A549 (cell line): ENCODE results near the gene ECI1. TPM values are rescaled to one million over a fixed set of nuclear protein-coding genes. Genes with fewer than 3 reads are reported as not detected.

Experiments used
- ATAC-seq, 2 experiments: fragments of 200-7000 bp in 1 of 2; fragments of >200 bp in 1 of 2; cut with Nextera tagmentation in 1 of 2; cut with Tn5 transposase in 1 of 2; 3 replicates each; pipeline versions ENCODE4 v1.8.0 to v1.9.1; 2018 to 2020; ENCODE audit warnings: mild to moderate bottlenecking in 1 of 2, moderate library complexity in 1 of 2
- CTCF ChIA-PET: fragments of 300-600 bp; sonication (Branson Sonifier 250); formaldehyde crosslinking; extraction: SDS; loops from one replicate; lab custom pipeline; 2021; ENCODE audit warnings: antibody characterized with exemption, inconsistent platforms; lab: Yijun Ruan, JAX
- POLR2A ChIA-PET: fragments of 350-600 bp; formaldehyde crosslinking; extraction: SDS; loops from one replicate; lab custom pipeline; 2021; ENCODE audit warnings: antibody characterized with exemption, inconsistent platforms; lab: Yijun Ruan, JAX
- DNase-seq, 2 experiments: peaks; one replicate each; pipeline versions ENCODE4 v3.0.0 to v3.0.0-alpha.2; 2011 to 2016; ENCODE audit warnings: low read depth in 1 of 2, low spot score in 1 of 2
- FAIRE-seq: peaks from 2 replicates; lab custom pipeline; 2011; peaks lifted over from hg19 to GRCh38; lab: Jason Lieb, UNC
- H3K27ac ChIP-seq, 2 experiments: fragments of >200 bp; sonication (Bioruptor Twin); formaldehyde crosslinking; 3 replicates each; pipeline ENCODE4 v1.5.1; 2016 to 2017
- H3K4me1 ChIP-seq: fragments of >200 bp; sonication (Bioruptor Twin); formaldehyde crosslinking; 3 replicates; pipeline ENCODE4 v1.6.1; 2016
- H3K4me2 ChIP-seq: fragments of >200 bp; sonication (Bioruptor Twin); formaldehyde crosslinking; 3 replicates; pipeline ENCODE4 v1.6.1; 2016
- H3K4me3 ChIP-seq: fragments of >200 bp; sonication (Bioruptor Twin); formaldehyde crosslinking; 3 replicates; pipeline ENCODE4 v1.5.1; 2016
- H3K9me3 ChIP-seq: fragments of >200 bp; sonication (Bioruptor Twin); formaldehyde crosslinking; 3 replicates; pipeline ENCODE4 v1.6.1; 2016
- BHLHE40 ChIP-seq: IDR thresholded peaks from 2 replicates; pipeline ENCODE4 v1.6.1; 2012; ENCODE audit warnings: low read depth, low read length, inconsistent platforms
- CBX8 ChIP-seq: fragments of 200-600 bp; sonication (generic); IDR thresholded peaks from 2 replicates; pipeline ENCODE4 v1.6.1; 2016
- CHD2 ChIP-seq: fragments of 150-350 bp; IDR thresholded peaks from 2 replicates; pipeline ENCODE4 v1.6.1; 2014; ENCODE audit warnings: low read length; ENCODE audit not compliant: partially characterized antibody
- EP300 ChIP-seq, 2 experiments: fragments of >200 bp; sonication (Bioruptor Twin); formaldehyde crosslinking; IDR thresholded peaks; 2 replicates in 1 of 2; 3 replicates in 1 of 2; pipeline ENCODE4 v1.6.1; 2016 to 2017
- HOXB13 ChIP-seq: fragments of 250-450 bp; sonication (Bioruptor Pico); IDR thresholded peaks from 2 replicates; pipeline ENCODE4 v1.5.0; 2020; ENCODE audit warnings: low read depth, mild to moderate bottlenecking, moderate library complexity
- JUNB ChIP-seq: fragments of >200 bp; sonication (Bioruptor Twin); formaldehyde crosslinking; IDR thresholded peaks from 2 replicates; pipeline ENCODE4 v1.6.1; 2016
- KDM5A ChIP-seq: fragments of 200-600 bp; sonication (generic); IDR thresholded peaks from 2 replicates; pipeline ENCODE4 v1.6.1; 2016; ENCODE audit warnings: antibody characterized with exemption, mild to moderate bottlenecking
- MAFK ChIP-seq: fragments of 450-650 bp; IDR thresholded peaks from 2 replicates; pipeline ENCODE4 v1.6.1; 2014; ENCODE audit not compliant: partially characterized antibody
- MYC ChIP-seq: IDR thresholded peaks from 2 replicates; pipeline ENCODE4 v1.6.1; 2012; ENCODE audit warnings: mild to moderate bottlenecking, inconsistent platforms, low read length, improper control_type of control experiment, borderline replicate concordance
- NR3C1 ChIP-seq: fragments of >200 bp; sonication (Bioruptor Twin); formaldehyde crosslinking; IDR thresholded peaks from 3 replicates; pipeline ENCODE4 v1.6.1; 2017
- PHF8 ChIP-seq: fragments of 200-600 bp; sonication (generic); IDR thresholded peaks from 2 replicates; pipeline ENCODE4 v1.6.1; 2016; ENCODE audit warnings: low read depth, mild to moderate bottlenecking, antibody characterized with exemption, moderate library complexity, borderline replicate concordance
- RARB ChIP-seq: fragments of 250-450 bp; sonication (Bioruptor Pico); IDR thresholded peaks from 2 replicates; pipeline ENCODE4 v1.8.0; 2021; ENCODE audit warnings: mild to moderate bottlenecking, moderate library complexity
- RFX5 ChIP-seq: fragments of 450-650 bp; IDR thresholded peaks from 2 replicates; pipeline ENCODE4 v1.7.1; 2014; ENCODE audit warnings: antibody characterized with exemption, mild to moderate bottlenecking, moderate library complexity
- SREBF2 ChIP-seq: fragments of 450-650 bp; IDR thresholded peaks from 2 replicates; pipeline ENCODE4 v1.6.1; 2014; ENCODE audit warnings: mild to moderate bottlenecking, moderate library complexity
- TFCP2L1 ChIP-seq: fragments of 250-450 bp; sonication (Bioruptor Pico); IDR thresholded peaks from 2 replicates; pipeline ENCODE4 v1.5.0; 2021; ENCODE audit warnings: mild to moderate bottlenecking
- ZC3H11A ChIP-seq: fragments of 450-650 bp; IDR thresholded peaks from 2 replicates; pipeline ENCODE4 v1.6.1; 2014; ENCODE audit warnings: antibody characterized with exemption, mild to moderate bottlenecking
- ZFP36 ChIP-seq: fragments of 450-650 bp; IDR thresholded peaks from 2 replicates; pipeline ENCODE4 v1.6.1; 2014; ENCODE audit warnings: borderline replicate concordance; ENCODE audit not compliant: partially characterized antibody
- WGBS: methylation state at CpG from one replicate; pipeline ENCODE4 v1.1.6; 2017; ENCODE audit errors: missing lambda C conversion rate; 5-methylcytosine and 5-hydroxymethylcytosine counted together
- polyA plus RNA-seq, 4 experiments: library from polyadenylated mRNA; depleted of rRNA in 3 of 4; stranded (reverse); fragments of >200 nt; fragmentation: RNase III in 1 of 4; extraction: RNeasy Plus Mini Kit Qiagen cat#74134 plus additional on column Dnase treatment in 1 of 4; gene quantifications; 2 replicates in 3 of 4; 3 replicates in 1 of 4; pipeline ENCODE4 v1.2.3, GENCODE V29; 2011 to 2017
- TF ChIP-seq, protein P1 (sequence below): IDR thresholded peaks from 2 replicates; pipeline ENCODE4 v1.6.1; 2012
- TF ChIP-seq, protein P2 (sequence below): fragments of 150-350 bp; IDR thresholded peaks from 2 replicates; pipeline ENCODE4 v1.6.1; 2014; ENCODE audit warnings: low read depth, mild to moderate bottlenecking, low read length
- TF ChIP-seq, protein P3 (sequence below): IDR thresholded peaks from 2 replicates; pipeline ENCODE4 v1.6.1; 2012
- TF ChIP-seq, protein P4 (sequence below): fragments of 250-450 bp; sonication (Bioruptor Pico); IDR thresholded peaks from 2 replicates; pipeline ENCODE4 v1.5.0; 2021; ENCODE audit warnings: mild to moderate bottlenecking, moderate library complexity, borderline replicate concordance
- TF ChIP-seq, protein P5 (sequence below): fragments of 250-450 bp; sonication (Bioruptor Pico); IDR thresholded peaks from 2 replicates; pipeline ENCODE4 v1.5.0; 2020; ENCODE audit warnings: low read depth, mild to moderate bottlenecking, moderate library complexity
- TF ChIP-seq, protein P6 (sequence below): IDR thresholded peaks from 2 replicates; pipeline ENCODE4 v1.6.1; 2012; ENCODE audit warnings: low read depth, borderline replicate concordance

ECI1 gene
- polyA plus RNA-seq, 2 of the 4 experiments (the other 2 are of a cell fraction) = 41.5 to 47.9 TPM

DNA sequence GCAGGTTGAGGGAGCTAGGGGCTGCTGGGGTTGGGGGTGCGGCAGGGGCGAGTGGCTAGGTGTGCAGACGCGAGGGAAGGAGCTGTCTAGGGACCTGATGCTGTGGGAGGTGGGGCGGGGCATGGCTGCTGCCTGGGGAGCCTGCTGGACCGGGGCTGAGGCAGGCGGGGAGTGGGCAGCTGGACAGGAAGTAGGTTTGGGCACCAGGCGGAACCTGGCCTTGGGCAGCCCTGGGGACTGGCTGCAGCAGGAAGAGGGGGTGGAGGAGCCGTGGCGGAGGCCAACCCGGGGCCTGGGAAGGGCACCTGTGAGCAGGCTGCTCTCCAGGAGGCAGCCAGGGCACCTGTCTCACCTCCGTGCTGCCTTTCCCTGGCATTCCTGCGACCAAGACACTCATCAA is 21.0 kb downstream of the ECI1 start (continued):
- no peak for TF ChIP-seq ZFP36
- no peak for TF ChIP-seq CBX8
- no peak for TF ChIP-seq TFCP2L1 (CRISPR knock-in tag)
- TF ChIP-seq, protein P1, sequence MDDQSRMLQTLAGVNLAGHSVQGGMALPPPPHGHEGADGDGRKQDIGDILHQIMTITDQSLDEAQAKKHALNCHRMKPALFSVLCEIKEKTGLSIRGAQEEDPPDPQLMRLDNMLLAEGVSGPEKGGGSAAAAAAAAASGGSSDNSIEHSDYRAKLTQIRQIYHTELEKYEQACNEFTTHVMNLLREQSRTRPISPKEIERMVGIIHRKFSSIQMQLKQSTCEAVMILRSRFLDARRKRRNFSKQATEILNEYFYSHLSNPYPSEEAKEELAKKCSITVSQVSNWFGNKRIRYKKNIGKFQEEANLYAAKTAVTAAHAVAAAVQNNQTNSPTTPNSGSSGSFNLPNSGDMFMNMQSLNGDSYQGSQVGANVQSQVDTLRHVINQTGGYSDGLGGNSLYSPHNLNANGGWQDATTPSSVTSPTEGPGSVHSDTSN = no peak
- TF ChIP-seq RFX5 = no peak
- no peak for TF ChIP-seq PHF8
- TF ChIP-seq SREBF2 = no peak
- TF ChIP-seq, protein P2, sequence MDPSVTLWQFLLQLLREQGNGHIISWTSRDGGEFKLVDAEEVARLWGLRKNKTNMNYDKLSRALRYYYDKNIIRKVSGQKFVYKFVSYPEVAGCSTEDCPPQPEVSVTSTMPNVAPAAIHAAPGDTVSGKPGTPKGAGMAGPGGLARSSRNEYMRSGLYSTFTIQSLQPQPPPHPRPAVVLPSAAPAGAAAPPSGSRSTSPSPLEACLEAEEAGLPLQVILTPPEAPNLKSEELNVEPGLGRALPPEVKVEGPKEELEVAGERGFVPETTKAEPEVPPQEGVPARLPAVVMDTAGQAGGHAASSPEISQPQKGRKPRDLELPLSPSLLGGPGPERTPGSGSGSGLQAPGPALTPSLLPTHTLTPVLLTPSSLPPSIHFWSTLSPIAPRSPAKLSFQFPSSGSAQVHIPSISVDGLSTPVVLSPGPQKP = no peak
- no peak for TF ChIP-seq HOXB13 (CRISPR knock-in tag)

DNA sequence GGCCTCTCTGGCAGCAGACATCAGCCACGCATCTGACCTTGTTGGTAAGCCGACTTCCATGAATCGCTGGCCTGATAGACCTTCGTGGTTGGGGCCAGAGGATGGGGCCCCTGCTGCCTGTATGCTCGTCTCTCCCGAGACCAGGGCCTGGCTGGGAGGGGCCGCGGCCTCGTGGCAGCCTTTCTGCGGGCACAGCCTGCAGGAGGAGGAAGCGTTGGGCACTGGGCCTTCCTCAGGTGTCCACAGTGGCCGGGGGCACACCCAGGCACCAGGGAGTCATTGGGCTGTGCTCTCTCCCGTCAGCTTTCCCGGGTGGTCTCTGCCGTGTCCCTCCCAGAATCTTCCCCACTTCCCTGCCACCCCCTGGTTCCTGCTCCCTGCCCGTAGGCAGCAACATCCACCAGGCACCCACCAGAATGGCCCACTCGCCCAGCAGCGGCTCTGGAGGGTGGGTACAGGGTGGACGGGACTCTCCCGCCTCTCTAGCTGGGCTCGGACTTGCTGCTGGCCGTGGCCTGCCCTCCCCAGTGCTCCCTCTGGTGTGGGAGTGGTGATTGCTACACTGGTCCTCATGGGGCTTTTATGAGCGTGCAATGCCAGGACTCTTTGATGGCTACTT is 21.6 kb downstream of the ECI1 start:
- Histone ChIP-seq H3K4me2 (no peak overlapping the region), H3K4me3 (no peak overlapping the region)
- POLR2A ChIA-PET = no interaction called here
- TF ChIP-seq PHF8 = no peak
- TF ChIP-seq CHD2 = no peak
- TF ChIP-seq, protein P2 = no peak
- no peak for TF ChIP-seq BHLHE40
- TF ChIP-seq NR3C1 = no peak
- TF ChIP-seq, protein P3, sequence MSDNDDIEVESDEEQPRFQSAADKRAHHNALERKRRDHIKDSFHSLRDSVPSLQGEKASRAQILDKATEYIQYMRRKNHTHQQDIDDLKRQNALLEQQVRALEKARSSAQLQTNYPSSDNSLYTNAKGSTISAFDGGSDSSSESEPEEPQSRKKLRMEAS = no peak
- TF ChIP-seq, protein P4, sequence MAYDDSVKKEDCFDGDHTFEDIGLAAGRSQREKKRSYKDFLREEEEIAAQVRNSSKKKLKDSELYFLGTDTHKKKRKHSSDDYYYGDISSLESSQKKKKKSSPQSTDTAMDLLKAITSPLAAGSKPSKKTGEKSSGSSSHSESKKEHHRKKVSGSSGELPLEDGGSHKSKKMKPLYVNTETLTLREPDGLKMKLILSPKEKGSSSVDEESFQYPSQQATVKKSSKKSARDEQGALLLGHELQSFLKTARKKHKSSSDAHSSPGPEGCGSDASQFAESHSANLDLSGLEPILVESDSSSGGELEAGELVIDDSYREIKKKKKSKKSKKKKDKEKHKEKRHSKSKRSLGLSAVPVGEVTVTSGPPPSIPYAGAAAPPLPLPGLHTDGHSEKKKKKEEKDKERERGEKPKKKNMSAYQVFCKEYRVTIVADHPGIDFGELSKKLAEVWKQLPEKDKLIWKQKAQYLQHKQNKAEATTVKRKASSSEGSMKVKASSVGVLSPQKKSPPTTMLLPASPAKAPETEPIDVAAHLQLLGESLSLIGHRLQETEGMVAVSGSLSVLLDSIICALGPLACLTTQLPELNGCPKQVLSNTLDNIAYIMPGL = no peak
- TF ChIP-seq ZC3H11A = no peak
- TF ChIP-seq KDM5A = no peak
- TF ChIP-seq RARB (CRISPR knock-in tag) = no peak
- TF ChIP-seq MAFK = no peak
- no peak for TF ChIP-seq JUNB
- TF ChIP-seq EP300 (IDR thresholded peaks at IDR 0.05) = no peak
- TF ChIP-seq MYC = no peak
- TF ChIP-seq, protein P5, sequence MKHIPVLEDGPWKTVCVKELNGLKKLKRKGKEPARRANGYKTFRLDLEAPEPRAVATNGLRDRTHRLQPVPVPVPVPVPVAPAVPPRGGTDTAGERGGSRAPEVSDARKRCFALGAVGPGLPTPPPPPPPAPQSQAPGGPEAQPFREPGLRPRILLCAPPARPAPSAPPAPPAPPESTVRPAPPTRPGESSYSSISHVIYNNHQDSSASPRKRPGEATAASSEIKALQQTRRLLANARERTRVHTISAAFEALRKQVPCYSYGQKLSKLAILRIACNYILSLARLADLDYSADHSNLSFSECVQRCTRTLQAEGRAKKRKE (CRISPR knock-in tag) = no peak
- TF ChIP-seq, protein P6, sequence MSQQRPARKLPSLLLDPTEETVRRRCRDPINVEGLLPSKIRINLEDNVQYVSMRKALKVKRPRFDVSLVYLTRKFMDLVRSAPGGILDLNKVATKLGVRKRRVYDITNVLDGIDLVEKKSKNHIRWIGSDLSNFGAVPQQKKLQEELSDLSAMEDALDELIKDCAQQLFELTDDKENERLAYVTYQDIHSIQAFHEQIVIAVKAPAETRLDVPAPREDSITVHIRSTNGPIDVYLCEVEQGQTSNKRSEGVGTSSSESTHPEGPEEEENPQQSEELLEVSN = no peak
- TF ChIP-seq, all 56 proteins: peak for 0
- WGBS = 95% methylated on average over 12 of the region's 23 CpGs
- Histone ChIP-seq H3K27ac (no peak overlapping the region), H3K9me3 (no peaks in the 10 kb centered on the region), H3K4me1 (peaks cover 21% of the 10 kb centered on the region)
- FAIRE-seq (no peak), DNase-seq (no peak), ATAC-seq (no peak)
- CTCF ChIA-PET = interaction anchor here (2.3 kb wide), 1 partner anchor 35 kb away, joined by 7 read pairs; no protein-coding TSS in a partner anchor
